ENCODE results near the gene PPP2R2D.

DNA sequence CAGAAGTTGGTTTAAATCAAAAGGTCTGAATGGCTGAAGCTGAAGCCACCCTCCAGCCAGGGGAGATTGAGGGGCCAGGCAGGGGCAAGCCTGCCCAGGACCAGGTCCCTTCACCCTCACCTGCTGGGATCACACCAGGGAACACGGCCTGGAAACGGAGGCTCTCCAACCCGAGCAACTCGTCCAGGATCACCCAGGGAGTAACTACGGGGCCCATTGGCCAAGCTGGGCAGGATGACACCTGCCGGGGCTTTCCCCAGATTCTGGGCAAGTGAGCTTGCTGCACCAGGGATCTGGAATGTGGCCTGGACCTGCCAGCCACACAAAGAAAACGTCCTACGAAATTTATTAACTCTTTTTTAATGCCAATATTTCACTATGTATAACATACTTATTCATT lies 30.4 kb upstream of the PPP2R2D start:
- TF ChIP-seq, protein P1, sequence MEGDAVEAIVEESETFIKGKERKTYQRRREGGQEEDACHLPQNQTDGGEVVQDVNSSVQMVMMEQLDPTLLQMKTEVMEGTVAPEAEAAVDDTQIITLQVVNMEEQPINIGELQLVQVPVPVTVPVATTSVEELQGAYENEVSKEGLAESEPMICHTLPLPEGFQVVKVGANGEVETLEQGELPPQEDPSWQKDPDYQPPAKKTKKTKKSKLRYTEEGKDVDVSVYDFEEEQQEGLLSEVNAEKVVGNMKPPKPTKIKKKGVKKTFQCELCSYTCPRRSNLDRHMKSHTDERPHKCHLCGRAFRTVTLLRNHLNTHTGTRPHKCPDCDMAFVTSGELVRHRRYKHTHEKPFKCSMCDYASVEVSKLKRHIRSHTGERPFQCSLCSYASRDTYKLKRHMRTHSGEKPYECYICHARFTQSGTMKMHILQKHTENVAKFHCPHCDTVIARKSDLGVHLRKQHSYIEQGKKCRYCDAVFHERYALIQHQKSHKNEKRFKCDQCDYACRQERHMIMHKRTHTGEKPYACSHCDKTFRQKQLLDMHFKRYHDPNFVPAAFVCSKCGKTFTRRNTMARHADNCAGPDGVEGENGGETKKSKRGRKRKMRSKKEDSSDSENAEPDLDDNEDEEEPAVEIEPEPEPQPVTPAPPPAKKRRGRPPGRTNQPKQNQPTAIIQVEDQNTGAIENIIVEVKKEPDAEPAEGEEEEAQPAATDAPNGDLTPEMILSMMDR (IDR thresholded peaks at IDR 0.05) = no peak
- no peak for TF ChIP-seq POLR2A (IDR thresholded peaks at IDR 0.05)

Data from body of pancreas (tissue), 4 donors.